HG03558 (cell line): ENCODE measurements around the gene POLQ.
A peak's percentile ranks its signal among the peaks of the same experiment; 100 is the strongest.
"Not testable (repeated sequence)": the region's sequence is repeated elsewhere in the genome, so short reads cannot be mapped to it uniquely, and the experiment has no call there.

Source experiments
- ATAC-seq: cut with Tn5 transposase; IDR thresholded peaks from one replicate; pipeline ENCODE4 v1.9.1; 2021; ENCODE audit warnings: moderate number of reproducible peaks; ENCODE audit not compliant: unreplicated experiment; ENCODE audit errors: extremely low read depth

The POLQ gene

DNA sequence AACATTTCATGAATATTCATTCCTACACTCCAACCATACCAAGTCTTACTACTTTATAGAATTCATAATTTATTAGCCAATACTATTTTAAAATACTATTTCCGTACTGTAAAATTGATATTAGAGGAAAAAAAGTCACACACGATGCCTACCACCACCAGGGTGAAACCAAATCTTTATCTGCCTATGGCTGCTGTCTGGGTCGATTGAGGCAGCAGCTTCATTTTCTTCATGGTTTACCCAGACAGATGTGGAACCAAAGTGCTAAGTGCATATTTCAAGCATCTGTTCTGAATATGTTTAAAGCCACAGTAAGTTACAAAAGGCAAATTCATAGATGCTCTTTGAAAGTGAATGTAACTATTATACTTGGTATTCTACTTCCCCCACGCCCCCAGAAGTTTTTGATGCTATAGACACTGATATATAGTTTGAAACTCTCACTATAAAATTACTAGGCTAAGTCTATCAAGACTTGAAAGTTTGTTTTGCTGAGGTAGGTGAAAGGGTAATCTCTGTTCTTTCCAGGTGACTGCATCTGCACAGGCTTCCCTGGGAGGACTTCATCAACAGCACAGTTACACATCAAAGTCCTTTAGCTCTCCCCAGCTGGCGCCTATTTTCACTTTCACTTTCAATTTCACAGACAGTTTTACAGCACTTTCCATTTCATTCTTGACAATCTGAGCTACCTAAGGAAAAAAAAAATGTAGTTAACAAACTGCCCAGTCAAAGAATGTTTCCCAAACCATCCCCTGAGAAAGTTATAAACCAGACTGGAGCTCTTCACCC, 113.9 kb downstream of the POLQ start:
- ATAC-seq: peak; percentile 84

DNA sequence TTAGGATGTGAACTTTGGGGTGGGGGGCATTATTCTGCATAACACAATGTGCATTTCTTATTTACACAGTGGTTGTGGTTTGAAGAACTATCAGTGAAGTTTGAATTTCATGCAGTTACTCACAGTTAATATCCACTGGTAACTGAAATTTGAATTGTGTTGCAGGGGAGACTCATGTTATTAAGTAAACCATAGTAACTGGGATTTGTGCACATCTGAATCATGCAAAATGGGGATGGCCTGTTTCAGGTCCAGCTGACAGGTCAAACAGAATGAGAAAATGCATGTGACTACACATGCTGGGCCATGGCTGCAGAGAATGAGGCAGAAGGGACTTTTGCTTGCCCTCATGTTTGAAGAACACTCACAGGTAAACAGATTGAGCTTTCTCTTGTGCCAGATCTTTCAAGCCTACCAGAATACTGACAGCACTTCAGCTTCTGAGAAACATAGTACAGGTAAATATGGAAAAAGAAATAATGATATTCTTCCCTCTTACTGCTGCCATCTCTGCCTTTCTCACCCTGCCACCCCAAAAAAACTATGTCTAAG, 115.0 kb downstream of the POLQ start:
- no peak for ATAC-seq

DNA sequence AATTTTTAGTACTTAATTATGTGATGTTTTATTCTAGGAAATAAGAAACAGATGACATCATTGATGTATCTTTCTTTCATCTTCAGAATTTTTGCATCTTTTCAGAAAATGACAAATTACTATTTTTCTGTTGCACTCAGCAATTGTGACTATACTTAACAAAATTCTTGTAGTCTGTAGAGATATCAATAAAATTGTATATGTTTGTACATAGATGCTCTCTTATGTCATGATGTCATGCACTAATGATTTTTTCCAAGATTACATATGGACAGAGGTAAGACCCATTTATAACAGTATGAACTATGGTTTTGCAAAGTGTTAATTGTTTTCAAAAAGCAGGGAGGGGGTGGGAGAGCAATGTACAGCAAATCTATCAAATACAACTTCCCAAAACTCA, 121.2 kb downstream of the POLQ start:
- ATAC-seq: no peak

DNA sequence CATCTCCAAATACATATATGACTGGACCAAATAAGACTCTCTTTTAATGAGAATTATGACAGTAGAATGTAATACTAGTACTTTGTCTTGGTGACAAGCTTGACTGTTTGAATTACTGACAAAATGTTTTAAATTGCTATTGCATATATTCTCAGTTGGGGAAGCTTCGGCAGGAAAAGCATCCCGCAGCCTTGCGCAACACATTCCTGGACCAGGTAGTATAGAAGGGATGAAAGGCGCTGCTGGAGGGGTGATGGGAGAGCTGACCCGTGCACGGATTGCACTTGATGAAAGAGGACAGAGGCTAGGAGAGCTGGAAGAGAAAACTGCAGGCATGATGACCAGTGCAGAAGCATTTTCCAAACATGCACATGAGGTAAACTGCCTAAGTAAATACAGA, 127.6 kb downstream of the POLQ start:
- no peak for ATAC-seq

DNA sequence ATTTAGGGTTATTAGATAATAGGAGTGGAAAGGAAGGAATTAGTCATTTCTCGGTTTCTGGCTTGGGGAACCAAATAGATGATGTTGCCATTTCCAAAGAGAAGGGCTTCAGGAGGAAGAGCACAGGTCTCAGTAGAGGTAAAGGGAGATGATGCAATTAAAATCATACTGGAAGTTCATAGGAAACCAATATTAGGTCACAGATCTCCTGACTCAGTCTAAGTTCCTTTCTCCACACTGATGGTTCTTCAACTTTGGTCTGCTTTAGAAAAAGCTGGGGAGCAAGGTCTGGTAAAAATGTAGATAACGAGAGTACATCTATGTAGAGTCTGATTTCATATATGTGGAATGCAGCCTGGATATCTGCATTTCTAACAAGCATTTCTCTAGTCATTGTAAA, 130.9 kb downstream of the POLQ start:
- no peak for ATAC-seq

DNA sequence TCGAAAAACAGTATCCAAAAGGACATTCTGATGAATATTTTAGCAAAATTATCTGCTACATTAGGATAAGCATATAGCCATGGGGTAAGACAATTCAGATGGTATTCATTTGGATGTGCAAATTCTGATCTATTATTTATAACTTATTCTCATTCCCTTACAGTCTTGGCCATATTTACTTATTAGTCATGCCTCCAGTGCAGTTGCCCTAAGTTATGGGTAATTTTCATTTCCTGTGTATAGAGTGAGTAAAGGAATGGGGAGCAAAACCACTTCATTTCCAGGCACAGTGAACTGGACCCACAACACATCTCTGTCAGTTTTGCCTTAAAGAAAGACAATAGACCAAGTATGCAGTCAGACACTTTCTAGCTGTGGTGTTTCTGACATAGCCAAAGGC, 134.3 kb downstream of the POLQ start:
- no peak for ATAC-seq

DNA sequence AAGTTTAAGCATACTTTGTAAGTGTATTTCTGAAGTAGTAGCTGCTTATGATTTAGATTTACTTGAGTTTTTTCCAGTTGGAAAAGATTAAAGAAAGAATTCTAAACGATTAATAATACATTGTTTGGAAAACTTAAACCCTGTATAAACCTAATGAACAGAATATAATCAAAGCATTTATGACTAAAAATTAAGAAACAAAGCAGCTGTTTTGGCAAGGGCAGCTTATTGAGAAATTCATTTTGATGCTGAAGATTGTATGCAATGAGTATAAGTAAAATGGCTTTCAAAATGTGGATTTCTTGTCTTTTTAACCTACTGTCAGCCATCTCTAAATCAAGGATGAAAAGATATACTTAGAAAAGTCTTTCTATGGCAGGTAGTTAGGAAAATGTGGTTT, 140.2 kb downstream of the POLQ start:
- ATAC-seq: no peak

DNA sequence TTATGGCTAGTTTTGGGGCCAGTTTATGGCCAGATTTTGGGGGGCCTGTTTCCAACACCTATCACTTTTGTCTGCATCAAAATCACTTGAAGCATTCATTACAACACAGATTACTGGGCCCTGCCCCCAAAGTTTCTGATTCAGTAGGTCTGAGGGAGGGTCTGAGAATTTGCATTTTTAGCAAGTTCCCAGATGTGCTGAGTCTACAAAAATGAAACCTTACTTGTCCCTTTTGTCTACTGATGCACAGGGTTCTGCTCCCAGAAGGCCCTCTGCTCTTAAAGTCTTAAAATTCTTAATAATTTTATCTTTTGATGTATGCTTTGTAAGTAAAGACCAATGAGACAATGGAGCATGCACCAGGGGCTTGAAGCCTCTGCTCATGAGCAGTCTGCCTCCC, 146.0 kb downstream of the POLQ start:
- ATAC-seq: no peak

DNA sequence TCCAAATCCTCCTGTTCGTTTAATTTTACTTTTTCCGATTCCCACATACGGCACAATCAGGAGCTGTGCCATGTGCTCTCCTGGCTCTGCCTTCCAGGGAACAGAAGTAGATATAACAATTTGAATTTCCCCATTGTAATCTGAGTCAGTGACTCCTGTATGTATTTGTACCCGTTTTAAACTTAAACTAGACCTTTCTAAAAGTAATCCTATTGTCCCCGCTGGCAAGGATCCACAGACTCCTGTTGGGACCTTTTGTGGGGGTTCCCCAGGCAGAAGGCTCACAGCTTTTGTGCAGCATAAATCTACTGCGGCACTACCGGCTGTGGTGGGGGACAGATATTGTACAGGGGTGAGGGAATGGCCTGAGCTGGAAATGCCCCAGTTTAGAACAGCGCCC, 147.7 kb downstream of the POLQ start:
- ATAC-seq: not testable (repeated sequence)

DNA sequence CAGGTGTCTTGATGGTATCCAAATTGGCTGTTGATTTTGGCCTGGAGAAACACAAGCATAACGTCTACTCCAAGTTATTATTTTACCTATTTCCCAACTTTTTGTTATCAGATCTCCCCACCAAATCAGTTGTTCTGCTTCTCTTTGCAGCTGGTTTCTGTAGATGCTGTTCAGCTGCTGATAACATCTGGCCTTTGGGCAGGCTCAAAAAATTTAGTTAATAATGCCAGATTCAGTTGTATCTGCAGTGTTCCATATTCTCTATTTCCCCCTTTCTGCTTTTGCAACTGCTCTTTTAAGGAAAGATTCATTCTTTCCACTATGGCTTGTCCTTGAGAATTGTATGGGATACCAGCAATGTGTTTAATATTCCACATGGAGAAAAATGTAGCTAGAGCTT, 149.8 kb downstream of the POLQ start:
- ATAC-seq: not testable (repeated sequence)

DNA sequence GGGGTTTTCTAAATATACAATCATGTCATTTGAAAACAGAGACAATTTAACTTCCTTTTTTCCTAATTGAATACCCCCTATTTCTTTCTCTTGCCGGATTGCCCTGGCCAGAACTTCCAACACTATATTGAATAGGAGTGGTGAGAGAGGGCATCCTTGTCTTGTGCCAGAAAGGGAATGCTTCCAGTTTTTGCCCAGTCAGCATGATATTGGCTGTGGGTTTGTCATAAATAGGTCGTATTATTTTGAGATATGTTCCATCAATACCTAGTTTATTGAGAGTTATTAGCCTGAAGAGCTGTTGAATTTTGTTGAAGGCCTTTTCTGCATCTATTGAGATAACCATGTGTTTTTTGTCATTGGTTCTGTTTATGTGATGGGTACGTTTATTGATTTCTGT, 157.5 kb downstream of the POLQ start:
- ATAC-seq: not testable (repeated sequence)
